GM21529 (cell line): ENCODE measurements around the gene ATF6B.

Experiments
- ATAC-seq: cut with Tn5 transposase; IDR thresholded peaks from one replicate; pipeline ENCODE4 v1.9.1; 2021; ENCODE audit not compliant: unreplicated experiment

The ATF6B gene

DNA sequence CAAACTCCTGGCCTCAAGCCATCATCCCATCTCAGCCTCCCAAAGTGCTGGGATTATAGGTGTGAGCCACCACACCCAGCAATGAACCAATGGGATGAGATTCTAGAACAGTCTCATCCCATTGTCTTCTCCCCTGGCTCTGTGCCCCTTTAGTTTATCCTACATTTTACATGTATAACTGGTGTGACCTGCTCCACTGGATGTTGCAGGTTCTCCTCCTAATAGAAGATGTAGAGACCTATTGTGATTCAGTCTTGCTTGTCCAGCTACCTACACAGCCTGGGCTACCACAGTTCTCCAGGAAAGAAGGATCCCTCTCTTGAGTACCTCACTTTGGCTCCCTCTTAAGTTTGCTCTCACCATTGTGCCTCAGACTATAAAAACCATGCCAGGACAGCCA is 4.1 kb upstream of the ATF6B start:
- no peak for ATAC-seq

DNA sequence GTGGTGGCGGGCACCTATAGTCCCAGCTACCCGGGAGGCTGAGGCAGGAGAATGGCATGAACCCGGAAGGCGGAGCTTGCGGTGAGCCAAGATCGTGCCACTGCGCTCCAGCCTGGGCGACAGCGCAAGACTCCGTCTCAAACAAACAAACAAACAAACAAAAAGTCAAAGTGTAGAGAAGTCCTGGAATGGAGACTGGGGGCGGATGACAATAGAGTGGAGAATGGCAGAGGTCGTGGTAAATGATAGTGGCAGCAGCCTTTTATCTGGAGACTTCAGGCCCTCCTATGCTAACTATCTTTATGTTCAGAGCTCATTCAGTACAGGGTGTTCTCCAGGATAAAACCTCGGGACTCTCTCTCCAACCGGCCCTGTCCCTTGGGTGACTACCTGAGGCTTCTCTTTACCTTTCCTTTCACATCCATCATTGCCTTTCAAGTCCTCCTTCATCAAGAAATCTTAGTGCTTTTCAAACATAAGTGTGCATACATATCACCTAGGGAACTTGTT is 3.4 kb upstream of the ATF6B start:
- no peak for ATAC-seq

DNA sequence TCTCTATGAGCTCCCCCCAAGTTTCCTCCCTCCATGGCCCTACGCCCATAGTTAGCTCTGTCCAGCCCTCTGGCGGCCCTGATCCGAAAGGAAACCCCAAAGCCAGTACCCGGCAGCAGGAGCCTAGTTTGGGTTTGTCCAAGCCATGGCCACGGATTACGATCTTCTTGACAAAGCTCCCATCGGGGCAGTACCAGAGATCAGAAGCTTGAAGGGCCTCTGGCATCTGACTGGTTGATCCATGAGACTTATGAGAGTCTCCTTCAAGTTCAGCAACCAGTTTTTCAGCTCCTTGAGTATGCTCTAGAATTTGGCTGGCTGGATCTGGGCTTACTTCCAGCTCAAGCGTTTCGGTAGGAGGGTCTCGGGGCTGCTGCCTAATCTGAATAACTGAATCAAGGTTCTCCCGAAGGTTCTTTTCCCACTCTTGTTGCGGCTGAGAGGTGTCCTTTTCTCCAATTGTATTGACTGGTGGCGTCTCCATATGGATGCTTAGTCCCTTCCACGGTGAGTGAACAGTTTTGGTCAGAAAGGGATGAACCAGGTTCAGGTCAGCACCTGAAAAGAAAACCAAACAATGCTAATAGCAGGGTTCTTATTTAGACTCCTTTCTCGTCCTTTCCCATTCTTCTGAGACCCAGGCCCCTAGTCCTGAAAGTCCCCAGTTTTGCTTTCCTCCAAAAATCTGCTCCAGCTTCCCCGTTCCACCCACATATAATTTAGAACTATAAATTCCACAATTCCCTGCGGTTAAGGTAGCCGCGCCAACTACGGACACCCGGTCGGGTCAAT is 1.4 kb upstream of the ATF6B start:
- peak; percentile 6 for ATAC-seq

DNA sequence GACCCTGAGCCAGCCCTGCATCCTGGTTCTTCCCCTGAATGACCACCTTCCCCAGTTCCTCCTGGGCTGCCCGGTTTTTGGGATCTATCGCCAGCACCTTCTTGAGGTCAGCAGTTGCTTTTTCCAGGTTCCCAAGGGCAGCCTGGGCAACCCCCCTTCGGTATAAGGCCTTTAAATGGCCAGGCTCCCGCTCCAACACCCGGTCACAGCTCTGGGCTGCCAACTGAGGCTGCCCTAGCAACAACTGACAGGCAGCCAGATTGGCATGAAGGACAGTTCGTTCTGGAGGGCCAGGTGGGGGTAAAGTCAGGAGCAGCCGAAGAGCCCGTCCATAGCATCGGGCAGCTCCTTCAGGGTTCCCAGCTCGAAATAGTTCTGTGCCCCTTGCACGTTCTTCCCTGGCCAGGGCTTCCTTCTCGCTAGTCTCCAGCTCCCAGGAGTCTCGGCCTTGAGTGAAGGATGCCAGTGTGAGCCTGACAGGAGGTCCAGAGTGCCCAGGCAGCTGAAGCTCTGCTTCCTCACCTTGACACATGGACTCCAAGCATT is 778 bp upstream of the ATF6B start:
- ATAC-seq: no peak

DNA sequence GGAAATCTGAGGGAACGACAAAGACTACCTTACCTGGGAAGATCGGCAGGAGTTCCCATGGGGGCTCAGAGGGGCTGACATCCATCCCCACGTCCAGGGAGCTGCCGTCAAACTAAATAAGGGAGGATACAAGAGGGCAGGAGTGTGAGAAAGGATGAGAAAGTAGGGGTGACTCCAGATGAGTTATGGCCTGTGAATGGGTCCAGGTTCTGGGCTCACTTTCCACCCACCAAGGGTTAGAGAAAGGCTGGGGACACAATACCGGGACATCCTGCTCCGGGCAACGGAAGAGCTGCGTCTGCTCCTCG is 683 bp downstream of the ATF6B start:
- ATAC-seq: no peak

DNA sequence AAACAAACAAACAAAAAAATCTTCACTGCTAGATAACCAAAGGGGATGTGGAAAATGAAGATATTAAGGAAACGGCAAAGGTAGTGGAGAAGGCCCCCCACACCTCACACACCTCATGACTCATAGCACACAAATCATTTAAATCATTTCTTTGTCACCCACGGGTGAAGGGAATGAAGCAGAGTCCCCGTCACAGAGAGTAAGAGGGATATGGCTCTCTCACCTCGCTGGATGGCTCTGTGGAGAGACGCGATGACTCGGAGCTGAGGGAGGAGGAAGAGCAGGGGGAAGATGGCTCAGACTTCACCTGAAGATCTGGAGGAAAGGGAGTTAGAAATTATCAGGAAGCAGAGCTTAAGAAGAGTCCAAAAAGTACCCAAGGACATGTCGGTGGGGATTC is 1.2 kb downstream of the ATF6B start:
- ATAC-seq: no peak

DNA sequence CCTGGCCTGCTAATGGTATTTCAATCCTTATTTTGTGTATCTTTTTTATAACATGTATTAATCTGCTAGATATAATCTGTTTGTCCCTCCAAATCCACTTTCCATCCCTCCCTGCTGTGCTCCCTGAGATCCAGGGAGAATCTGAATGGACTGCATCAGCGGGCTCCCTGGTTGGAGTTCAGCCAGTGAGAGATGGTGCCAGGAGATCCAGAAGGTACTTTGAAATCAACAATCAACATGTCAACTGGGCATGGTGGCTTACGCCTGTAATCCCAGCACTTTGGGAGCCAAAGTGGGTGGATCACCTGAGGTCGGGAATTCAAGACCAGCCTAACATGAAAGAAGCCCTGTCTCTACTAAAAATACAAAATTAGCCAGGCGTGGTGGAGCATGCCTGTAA is 4.4 kb downstream of the ATF6B start:
- no peak for ATAC-seq

DNA sequence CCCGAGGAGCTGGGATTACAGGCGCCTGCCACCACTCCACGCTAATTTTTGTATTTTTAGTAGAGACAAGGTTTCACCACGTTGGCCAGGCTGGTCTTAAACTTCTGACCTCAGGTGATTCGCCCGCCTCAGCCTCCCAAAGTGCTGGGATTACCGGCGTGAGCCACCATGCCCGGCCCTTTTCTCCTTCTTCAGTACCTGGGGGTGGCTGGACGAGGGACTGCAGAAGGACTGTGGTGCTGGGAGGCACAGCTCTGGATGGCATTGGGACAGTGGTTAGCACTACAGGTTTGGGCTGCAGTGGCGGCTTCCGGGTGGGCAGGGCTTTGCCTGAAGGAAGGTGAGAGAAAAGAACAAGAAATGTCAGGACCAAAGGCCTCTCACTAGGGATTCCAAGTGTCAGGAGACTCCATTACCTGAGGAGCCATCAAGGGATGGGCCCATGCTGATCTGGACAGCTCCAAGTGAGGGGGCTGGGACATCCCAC is 7.4 kb downstream of the ATF6B start:
- ATAC-seq: no peak

DNA sequence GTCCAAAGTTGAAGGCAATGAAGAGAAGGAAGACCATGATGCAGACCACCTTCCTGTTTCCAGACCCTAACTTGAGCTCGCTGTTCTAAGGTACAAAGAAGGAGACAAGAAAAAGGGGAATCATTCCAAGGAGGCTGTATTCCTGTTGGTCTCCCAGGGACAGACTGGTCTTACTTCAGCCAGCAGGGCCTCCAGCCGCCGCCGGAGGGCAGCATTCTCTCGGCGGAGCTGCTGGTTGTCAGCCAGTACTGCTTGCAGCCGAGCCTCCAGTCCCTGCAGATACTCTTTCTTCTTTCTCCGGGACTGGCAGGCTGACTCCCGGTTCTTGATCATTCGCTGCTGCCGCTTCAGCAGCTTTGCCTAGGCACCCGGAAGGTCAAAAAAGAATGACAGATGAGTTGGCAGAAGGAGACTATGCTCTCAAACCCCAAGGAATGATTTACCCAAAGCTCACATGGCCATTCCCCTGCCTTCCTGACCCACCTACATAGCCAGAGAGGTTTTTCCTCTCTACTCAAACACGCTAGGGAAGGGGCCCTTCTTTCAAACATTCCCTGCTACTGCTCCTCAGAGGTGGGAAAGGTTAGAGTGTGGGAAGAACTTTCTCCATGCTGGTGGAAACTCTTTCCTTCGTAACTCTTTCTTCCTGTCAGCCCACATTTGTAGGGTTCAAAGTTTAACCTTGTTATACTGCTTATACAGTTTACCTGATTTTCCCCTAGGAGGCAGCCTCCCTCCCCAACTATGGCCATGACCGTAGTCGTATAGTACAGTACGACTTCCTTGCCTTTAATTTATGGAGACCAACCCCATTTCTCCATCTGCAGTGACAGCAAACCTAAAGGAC is 9.0 kb downstream of the ATF6B start:
- no peak for ATAC-seq

DNA sequence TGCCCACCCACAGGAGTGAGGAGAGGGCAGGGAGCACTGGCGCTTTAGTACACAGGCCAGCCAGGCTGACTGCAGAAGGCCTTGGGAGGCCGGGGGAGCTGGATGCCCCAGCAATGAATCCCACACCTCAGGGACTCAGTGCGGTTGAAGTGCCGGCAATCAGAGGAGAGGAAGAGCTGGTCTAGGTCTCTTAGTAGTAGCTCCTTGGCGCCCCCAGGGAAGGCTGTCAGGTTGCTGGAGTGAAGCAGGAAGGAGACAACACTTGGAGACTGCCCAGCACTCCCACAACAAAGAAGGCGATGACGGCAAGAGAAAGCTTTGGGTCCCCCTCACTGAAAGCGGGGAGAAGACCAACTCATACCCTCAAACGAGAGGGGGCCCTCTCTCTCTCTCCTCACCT is 10.6 kb downstream of the ATF6B start:
- no peak for ATAC-seq

DNA sequence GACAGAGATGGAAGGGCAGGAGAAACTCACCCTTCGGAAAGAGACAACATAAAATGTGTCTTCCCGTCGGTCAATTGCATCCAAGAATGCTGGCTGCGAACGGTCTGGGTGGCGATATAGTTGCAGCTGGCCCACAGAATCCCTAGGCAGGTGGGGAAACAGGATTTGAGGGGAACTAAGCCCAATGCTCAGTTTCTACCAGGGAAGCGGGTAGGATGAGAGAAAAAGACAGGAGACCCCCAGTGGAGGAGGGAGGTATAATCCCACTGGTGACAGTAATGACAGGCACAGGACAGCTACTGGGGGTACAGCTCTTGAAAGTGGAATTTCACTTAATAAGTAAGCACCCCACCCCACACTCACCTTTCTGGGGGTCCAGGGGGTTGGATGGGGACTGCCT is 11.4 kb downstream of the ATF6B start:
- ATAC-seq: no peak

DNA sequence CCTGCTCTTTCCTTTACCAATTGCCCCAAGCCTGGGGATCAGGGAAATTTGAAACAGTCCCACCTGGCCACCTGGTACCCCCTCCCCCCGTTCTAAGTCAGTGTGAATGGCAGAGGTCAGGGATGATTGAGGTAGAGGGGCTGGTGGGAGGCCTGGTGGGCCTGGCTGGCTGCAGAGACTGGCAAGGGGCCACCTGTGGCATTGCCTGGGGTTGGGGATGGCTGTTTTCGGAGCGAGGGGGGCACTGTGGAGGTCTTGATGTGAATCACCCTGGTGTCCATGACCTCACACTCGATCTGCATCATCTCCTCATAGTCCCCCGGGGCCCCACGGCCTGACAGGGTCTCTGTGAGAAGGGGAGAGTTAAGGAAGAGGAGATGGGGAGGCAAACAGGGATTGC is 12.4 kb downstream of the ATF6B start:
- ATAC-seq: no peak

DNA sequence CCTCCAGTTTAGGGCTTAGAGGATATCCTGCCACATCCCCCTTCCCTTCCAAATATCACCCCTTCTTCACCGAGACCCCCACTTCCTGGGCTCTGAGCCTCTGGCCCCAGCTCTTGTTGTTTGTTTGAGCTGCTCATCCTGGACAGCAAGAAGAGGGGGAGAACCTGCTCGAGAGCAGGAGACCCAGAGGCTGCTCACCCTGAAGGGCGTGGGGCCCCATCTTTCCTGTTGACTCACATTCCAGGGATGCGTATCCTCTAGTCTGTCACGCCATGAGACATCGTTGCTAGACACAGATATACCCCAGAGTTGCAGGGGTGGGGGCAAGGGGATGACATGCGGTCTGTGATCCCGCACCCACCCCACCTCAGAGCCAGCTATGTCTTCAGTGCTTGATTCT is 13.2 kb downstream of the ATF6B start:
- no peak for ATAC-seq

DNA sequence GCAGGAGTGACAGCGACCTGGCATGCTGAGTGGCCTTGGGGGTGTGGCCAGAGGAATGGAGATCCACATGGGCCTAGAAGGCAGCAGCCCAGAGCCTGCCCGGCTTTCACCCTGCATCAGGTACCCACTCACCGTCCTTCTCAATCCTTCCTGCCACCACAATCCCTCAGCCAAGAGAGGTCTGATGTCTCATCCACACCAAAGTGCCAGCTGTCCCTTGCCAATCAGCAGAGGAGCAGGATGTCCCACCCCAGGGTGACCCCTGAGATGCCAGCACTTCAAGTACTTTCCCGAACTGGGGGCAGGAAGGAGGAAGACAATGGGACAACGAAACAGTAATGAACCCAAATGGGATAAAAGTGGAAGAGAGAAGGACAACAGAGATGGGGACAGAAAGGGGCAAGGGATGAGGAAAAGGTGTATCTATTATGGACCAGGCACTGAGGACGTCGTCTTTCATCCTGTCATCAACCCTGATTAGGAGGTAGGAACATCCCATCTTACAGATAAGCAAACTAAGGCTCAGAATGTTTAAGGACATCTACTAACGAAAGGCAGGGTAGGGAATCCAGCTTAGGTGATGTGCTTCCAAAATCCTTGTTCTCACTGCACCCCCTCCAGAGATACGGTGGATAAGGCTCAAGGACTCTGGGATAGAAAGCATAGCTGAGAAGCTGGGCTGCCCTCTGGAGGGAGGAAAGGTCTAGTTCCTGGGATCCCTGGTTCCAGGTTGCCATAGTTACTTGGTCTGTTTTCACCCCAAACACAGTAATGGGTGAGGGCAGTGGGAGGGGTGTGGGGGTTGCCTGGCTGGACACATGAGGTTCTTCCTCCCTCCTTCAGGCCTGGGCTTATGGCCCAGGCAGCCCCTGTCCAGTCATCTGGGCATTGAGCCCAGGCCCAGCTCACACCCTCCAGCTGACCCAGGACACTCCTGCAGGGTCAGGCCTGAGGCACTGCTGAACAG is 14.4 kb downstream of the ATF6B start:
- ATAC-seq: no peak

DNA sequence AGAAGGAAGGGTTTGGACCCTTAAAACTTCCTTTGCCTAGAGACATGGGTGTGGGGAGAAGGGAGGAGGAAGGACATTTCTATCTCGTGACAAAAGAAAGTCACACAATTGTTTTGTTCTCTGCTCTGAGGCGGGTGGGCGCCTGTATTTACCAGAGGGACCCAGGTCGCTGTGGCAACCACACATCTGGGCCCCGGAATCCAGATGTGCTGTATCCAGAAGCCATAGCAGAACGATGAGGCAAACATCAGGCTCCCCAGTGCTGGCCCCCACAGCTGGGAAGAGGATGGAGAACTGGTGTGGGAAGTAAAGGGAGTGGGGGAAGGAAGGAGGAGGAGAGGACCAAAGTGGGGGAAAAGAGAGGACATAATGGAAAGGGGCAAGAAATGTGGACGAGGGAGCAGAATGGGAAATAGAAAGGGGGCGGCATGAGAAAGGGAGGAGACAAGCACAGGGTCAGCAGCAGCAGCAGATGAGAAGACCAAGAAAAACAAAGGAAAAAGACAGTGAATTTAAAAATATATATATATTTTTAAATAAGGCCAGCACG is 15.5 kb downstream of the ATF6B start:
- ATAC-seq: no peak

DNA sequence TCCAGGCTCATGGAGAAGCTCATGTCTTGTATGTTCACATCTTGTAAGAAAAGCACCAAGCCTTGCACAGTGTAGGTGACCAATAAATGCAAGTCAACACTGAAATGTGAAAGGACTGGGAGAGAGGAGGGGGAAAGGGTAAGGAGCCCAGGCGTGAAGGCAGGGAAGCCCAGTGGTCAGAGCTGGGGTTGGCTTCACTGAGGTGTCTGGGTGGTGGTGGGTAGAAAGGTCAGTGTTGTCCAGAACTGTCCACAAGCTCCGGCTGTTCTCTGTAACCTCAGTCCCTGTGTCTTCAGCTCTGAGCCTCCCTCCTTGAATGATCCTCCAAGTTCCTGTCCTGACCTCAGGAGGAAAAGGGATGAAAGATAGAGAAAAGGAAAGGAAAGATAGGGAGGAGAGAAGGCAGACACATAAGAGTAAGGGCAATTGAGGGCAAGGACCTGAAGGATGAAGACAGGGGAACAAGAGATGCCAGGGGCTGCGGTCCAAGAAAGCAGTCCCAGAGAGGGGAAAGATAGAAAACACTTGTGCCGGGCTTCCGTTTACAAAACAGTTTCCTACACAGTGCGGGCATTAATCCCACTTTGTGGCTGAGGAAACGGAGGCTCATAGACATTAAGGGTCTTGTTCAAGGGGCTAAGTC is 16.5 kb downstream of the ATF6B start:
- ATAC-seq: no peak

DNA sequence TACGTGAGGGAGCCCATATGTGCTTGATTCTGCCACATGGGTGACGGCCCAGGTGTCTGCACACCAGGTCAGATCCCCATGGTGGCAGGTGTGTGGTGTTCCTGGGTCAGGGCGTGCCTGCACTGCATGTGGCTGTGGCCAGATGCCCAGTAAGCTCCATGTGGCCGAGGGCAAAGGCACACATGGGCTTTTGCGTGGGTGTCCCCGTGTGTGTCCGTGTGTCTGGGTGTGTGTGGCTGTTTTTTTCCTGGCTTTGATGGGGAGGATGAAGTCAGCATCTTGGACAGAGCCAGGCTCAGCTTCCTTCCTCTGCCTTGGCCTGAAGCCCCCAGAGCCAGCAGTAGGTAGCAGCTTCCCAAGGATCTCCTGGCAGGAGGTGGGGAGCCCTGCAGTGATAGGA is 17.4 kb downstream of the ATF6B start:
- ATAC-seq: no peak

DNA sequence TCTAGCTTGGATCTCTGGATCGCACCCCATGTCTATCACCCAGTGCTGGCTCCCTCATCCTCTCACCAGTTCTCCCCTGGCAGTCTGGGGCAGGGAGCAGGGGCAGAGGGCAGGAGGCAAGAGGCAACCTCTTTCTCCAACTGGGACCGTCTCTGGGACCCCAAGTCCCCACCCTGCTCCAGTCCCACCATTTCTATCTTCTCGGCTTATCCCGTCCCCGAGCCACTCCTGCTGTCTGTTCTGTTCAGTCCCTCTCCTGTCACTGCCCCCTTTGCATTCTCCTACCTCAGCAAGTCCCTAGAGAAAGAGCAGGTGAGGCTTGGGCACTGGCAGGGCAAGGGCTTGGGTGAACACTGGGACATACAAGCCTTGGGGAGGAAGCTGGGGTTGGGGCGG is 18.3 kb downstream of the ATF6B start:
- ATAC-seq: no peak

DNA sequence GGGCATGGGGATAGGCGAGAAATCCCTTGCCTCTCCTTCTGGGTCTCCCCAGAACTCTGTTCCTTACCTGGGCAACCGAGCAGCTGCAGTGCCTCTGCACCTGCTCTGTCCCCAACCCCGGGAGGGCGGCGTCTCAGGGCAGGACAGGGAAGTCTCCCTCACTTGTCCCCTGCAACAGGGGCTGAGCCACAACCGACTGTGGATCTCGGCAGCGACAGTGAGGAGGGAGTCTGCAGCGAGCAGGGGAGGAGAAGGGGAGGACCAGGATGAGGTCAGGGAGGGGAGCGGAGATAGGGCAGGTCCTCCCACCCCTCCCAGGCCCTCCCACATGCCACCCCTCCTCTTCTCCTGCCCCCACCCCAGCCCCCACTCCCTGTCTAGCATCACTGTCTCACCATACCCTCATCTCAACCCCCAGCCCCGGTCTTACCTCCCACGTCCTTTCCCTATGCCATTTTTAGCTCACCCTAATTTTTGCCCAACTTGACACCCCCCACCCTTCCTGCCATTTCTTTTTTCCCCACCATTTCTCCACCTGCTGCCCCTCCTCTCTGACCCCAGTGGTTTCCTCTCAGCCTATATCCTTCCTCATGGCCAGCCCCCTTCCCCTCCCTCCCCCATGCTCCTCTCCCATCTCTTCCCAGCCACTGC is 18.8 kb downstream of the ATF6B start, which contains the start of gene TNXB:
TSS of gene TNXB (minus strand) at position 225 of the 651 bp plus-strand sequence. CDS start 11,140 bp downstream, outside the sequence.
- no peak for ATAC-seq
